HG03558 (cell line): ENCODE results near the gene IFT57.

Experiments
- ATAC-seq: cut with Tn5 transposase; IDR thresholded peaks from one replicate; pipeline ENCODE4 v1.9.1; 2021; ENCODE audit warnings: moderate number of reproducible peaks; ENCODE audit not compliant: unreplicated experiment; ENCODE audit errors: extremely low read depth

The IFT57 gene

DNA sequence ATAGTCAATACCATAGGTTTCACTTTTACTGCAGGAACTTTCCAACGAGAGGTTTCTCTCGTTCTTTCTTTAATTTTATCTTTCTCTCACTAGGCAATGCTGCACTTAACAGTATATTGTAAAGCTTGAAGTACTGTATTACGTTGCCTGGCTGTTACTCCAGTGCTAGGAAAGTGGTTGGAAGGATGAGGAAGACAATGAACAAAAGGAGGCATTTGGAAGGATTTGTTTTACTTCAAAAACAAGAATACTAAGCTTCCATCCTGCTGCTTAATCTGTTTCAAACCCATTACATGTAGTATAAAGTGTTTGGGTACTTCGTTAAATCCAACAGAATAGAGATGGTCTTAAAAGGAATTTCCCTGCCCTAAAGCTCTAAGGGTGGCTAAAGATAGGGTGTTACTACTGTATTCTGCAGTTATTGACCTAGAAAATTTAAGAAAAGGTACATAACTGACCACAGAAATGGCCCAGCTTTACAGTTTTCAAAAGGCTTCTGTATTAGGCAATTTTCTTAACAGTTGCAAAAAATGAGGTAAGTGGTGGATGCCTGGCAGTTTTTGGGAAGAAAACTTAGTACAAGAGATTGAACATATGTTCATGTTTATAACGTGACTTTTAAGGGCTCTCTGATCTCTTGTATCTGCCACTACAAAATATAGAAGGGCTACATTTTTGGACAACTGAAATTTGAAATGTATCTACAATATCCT lies 785 bp upstream of the IFT57 start:
- no peak for ATAC-seq

DNA sequence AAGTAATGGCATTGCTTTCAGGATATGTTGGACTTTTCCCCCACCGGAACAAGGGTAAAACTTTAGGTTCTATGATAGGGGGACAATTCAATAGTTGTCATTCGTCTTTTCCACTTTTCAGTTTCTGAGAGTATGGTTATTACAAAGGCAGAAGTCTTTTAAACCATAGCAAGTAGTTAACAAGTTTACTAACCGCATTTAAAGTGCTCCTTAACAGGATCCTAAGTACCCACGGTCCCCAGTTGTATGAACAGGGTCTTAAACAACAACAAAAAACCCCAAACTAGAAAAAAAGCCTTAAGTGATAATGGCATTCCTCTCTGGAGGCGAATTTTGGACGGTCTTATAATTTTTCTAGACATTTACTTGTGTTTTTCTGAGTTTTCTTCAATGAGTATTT lies 831 bp downstream of the IFT57 start:
- no peak for ATAC-seq

GRCh38 chr3:108219336-108219735 lies 2.9 kb downstream of the IFT57 start:
- no peak for ATAC-seq

GRCh38 chr3:108218811-108219210 lies 3.4 kb downstream of the IFT57 start:
- no peak for ATAC-seq

GRCh38 chr3:108215871-108216270 lies 6.4 kb downstream of the IFT57 start:
- no peak for ATAC-seq

DNA sequence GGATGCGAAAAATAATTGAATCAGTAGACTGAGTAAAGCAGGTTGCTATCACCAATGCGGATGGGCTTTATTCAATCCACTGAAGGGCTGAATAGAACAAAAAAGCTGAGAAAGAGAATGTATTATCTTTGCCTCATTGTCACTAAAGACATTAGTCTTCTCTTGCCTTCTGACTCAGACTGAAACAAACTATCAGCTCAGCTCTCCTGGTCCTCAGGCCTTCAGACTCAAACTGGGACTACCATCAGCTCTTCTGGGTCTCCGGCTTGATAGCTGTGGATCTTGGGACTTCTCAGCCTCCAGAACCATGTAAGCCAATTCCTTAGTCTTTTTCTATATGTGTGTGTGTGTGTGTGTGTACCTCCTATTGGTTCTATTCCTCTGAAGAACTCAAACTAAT lies 12.6 kb downstream of the IFT57 start:
- no peak for ATAC-seq

DNA sequence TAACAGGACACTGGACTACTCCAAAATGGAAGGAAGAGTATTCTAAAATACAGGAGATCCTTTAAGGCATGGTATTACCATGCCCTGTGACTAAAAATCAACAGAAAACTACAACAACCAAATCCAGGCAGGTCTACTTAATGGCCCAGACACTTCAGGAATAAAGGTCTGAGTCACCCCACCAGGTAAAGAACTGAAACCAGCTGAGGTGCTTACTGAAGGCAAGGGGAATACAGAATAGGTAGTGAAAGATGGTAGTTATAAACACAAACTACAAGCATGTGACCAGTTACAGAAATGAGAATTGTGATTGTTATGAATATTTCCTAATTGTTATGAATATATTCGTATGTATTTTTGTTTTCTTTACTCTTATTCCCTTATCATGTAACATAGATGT lies 13.4 kb downstream of the IFT57 start:
- ATAC-seq: peak; percentile 81

DNA sequence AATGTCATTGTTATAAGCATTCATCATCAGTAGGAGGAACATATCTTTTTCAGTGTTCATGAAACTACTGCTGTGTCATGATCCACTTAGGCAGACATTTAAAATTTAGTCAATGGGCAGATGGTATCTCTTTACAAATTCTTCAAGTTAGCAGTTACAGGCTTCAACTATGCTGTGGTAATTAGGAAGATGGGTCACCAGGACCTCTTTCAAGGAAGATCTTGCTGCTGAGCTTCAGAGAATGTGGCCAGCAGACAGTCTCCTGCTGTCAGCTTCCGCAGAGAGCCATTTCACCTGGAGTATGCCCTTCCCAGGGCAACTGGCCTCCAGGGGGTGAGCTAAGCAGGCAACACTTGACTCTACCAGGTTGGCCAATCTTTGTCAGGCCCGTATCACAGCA lies 19.4 kb downstream of the IFT57 start:
- no peak for ATAC-seq

DNA sequence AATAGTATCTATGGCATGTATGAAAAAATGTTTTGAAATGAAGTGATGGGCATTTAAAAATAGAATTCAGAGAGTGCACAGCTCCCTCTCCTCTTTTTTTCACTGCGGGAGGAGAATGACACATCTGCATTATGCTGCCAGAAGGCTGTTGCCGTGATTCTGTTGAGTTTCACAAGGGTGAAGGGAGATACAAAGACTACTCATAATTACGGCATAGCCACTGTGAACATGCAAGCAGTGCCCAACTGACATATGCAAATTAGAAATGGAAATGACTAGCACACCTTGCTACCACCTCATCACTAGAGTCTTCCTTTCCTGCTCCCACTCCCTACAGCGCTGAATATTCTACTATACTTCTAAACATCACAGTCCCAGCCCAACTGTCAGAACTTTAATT lies 20.1 kb downstream of the IFT57 start:
- no peak for ATAC-seq

GRCh38 chr3:108201258-108201657 lies 21.0 kb downstream of the IFT57 start:
- ATAC-seq: no peak

- no peak for ATAC-seq
Measured at GRCh38 chr3:108200578-108200977, 21.6 kb downstream of the IFT57 start.

GRCh38 chr3:108200024-108200423 lies 22.2 kb downstream of the IFT57 start:
- no peak for ATAC-seq

GRCh38 chr3:108191394-108191793 lies 30.8 kb downstream of the IFT57 start:
- no peak for ATAC-seq

GRCh38 chr3:108190346-108190745 lies 31.9 kb downstream of the IFT57 start:
- ATAC-seq: no peak

DNA sequence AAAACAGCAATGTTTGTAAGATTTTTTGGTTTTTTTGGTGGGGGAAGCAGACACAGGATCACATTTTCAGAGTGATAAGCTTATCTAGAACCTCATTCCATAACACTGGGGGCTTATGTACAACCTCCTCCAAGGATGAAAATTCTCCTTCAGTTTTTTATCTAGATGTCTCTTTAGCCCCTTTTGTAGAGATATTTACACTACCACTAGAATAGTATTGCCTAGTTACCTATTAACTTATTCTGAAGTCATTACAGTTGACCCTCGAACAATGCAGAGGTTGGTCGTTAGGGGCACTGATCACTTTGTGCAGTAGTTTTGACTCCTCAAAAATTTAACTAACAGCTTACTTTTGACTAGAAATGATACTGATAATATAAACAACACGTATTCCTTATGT lies 32.8 kb downstream of the IFT57 start:
- ATAC-seq: no peak

DNA sequence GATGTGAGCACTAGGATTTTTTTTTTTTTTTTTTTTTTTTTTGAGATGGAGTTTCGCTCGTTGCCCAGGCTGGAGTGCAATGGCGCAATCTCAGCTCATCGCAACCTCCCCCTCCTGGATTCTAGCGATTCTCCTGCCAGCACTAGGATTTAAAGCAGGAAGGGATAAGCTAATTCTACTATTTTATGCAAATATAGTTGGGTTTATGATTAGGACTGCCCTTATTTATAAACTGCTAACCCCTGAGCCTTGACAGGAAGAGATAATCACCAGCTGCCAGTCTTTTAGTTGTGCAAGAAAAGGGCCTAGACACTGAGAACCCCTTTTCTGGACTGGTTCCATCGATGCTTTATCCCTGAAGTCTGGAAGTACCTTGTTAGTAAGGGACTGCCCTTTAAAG lies 36.7 kb downstream of the IFT57 start:
- ATAC-seq: no peak

DNA sequence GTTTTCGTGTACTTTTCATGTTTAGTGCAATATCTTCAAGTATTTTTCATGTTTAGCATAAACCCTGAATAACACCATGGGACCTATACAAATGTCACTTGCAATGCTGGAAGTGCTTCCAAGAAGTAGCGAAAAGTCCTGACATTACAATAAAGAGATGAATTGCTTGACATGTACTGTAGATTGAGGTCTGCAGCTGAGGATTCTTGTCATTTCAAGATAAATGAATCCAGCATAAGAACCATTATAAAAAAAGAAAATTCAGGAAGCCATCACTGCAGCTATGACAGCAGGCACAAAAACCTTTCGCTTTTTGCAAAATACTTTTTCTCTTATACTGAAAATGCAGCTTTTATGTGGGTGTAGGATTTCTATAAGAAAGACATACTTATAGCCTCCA lies 37.4 kb downstream of the IFT57 start:
- no peak for ATAC-seq

- ATAC-seq: no peak
Measured at GRCh38 chr3:108183971-108184370, 38.3 kb downstream of the IFT57 start.

- ATAC-seq: no peak
Measured at GRCh38 chr3:108183181-108183580, 39.0 kb downstream of the IFT57 start.

- ATAC-seq: no peak
Measured at GRCh38 chr3:108182339-108182738, 39.9 kb downstream of the IFT57 start.

DNA sequence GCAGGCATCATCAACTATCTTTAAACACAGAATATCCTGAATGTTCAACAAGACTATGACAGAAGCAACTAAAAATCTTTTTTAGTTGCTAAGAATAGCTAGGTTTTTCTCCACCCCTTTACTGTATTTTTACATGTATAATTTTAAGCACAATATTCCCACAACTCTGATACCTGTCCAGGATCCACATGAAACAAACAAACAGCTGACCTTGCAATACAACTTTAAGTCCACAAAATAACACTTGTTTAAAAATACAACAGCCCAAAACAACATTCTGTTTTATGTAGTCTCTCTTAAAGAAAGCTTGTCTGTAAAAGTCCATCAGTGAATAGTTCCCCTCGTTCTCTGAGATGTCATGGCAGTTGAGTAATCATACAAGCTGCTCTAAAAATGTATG lies 41.1 kb downstream of the IFT57 start:
- no peak for ATAC-seq

- ATAC-seq: no peak
Measured at GRCh38 chr3:108180194-108180593, 42.0 kb downstream of the IFT57 start.

- ATAC-seq: no peak
Measured at GRCh38 chr3:108178676-108179075, 43.5 kb downstream of the IFT57 start.
